HUES6 (cell line): ENCODE results near the gene ZDHHC11B.

Experiments used
- H3K27ac ChIP-seq: 2 replicates; pipeline ENCODE4 v1.7.0; 2013; ENCODE audit warnings: low read depth, mild to moderate bottlenecking, low read length, inconsistent platforms
- H3K27me3 ChIP-seq: 2 replicates; pipeline ENCODE4 v1.6.1; 2013; ENCODE audit warnings: low read length; ENCODE audit not compliant: control insufficient read depth, insufficient read depth
- H3K36me3 ChIP-seq: 2 replicates; pipeline ENCODE4 v1.6.1; 2013; ENCODE audit warnings: low read length; ENCODE audit not compliant: control insufficient read depth, insufficient read depth
- H3K4me1 ChIP-seq: 2 replicates; pipeline ENCODE4 v1.6.1; 2013; ENCODE audit warnings: low read length; ENCODE audit not compliant: control insufficient read depth, insufficient read depth
- H3K4me3 ChIP-seq: 2 replicates; pipeline ENCODE4 v1.5.1; 2013; ENCODE audit warnings: low read depth, low read length
- H3K9ac ChIP-seq: one replicate; pipeline ENCODE4 v1.6.1; 2013; ENCODE audit warnings: mild to moderate bottlenecking, low read length
- H3K9me3 ChIP-seq: 2 replicates; pipeline ENCODE4 v1.6.1; 2013; ENCODE audit warnings: low read depth, low read length; ENCODE audit not compliant: control insufficient read depth, insufficient read depth

Gene ZDHHC11B

GRCh38 chr5:673161-673830 lies 111.2 kb downstream of the ZDHHC11B start:
- Histone ChIP-seq H3K4me3 (no peak overlapping the region), H3K36me3 (no peaks in the 10 kb centered on the region), H3K9me3 (no peaks in the 10 kb centered on the region), H3K27me3 (peaks cover 45% of the 10 kb centered on the region), H3K4me1 (peaks cover 26% of the 10 kb centered on the region; the same call in 1 of the 2 replicates), H3K9ac (peak overlapping the region; percentile 71), H3K27ac (peak overlapping the region; percentile 48; the same call in 1 of the 2 replicates)

DNA sequence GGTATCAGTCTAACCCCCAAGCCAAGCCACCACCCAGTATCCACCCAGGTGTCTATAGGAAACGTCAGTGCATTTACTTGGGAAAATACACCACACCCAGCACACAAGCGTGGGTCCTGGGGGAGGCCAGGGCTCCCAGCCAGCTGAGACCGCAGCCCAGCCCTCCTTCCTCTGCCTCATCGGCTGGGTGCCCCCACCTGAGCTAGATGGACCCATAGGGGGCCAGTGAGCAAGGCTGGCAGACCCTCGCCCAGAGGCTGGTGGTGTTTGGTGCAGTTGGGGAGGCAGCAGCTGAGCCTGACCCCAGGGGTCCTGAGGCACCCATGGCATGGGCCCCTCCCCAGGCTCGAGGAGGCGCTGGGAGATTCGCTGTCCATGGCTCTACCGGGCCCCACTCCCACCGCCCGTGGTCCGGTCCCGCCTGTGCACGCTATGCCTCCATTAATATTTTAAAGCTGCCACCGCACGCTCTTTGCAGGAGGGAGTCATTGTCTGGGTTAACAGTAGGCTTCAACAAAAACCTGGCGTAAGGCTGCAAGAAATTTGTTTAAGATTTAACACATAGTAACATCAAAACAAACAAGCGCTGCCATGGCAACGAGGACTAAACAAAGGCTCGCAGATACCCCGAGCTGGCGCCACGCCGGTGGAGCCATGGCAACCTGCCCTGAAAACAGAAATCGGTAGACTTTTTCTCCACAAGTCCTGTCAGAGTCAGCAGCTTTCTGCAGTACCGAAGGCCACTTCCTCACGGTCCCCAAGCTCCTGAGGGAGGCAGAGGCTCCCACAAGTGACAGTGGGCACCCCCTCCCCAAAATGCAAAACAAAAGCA lies 112.0 kb downstream of the ZDHHC11B start:
- Histone ChIP-seq H3K4me1 (peaks cover 26% of the 10 kb centered on the region; the same call in 1 of the 2 replicates), H3K27ac (peak overlapping the region; percentile 48; the same call in 1 of the 2 replicates), H3K36me3 (peaks cover under 1% of the 10 kb centered on the region), H3K4me3 (no peak overlapping the region), H3K9me3 (no peaks in the 10 kb centered on the region), H3K9ac (peak overlapping the region; percentile 71), H3K27me3 (peaks cover 43% of the 10 kb centered on the region)

GRCh38 chr5:671459-672328 lies 112.8 kb downstream of the ZDHHC11B start:
- H3K4me3 ChIP-seq: no peak overlapping the region
- H3K36me3 ChIP-seq: peaks cover 9% of the 10 kb centered on the region
- peaks cover 26% of the 10 kb centered on the region; the same call in 1 of the 2 replicates for H3K4me1 ChIP-seq
- no peaks in the 10 kb centered on the region for H3K9me3 ChIP-seq
- H3K27me3 ChIP-seq: peaks cover 35% of the 10 kb centered on the region
- H3K9ac ChIP-seq: peak overlapping the region; percentile 71
- H3K27ac ChIP-seq: no peak overlapping the region

- H3K4me1 ChIP-seq: peaks cover 26% of the 10 kb centered on the region; the same call in 1 of the 2 replicates
- no peak overlapping the region for H3K4me3 ChIP-seq
- H3K9me3 ChIP-seq: no peaks in the 10 kb centered on the region
- H3K36me3 ChIP-seq: peaks cover 15% of the 10 kb centered on the region
- H3K27me3 ChIP-seq: peaks cover 24% of the 10 kb centered on the region
- H3K9ac ChIP-seq: no peak overlapping the region
- H3K27ac ChIP-seq: no peak overlapping the region
These were observed 113.9 kb downstream of the ZDHHC11B start for GRCh38 chr5:670396-671270.

- H3K4me1 ChIP-seq: peaks cover 26% of the 10 kb centered on the region; the same call in 1 of the 2 replicates
- peaks cover 23% of the 10 kb centered on the region for H3K27me3 ChIP-seq
- no peak overlapping the region for H3K4me3 ChIP-seq
- H3K27ac ChIP-seq: no peak overlapping the region; the same call in 1 of the 2 replicates
- peaks cover 20% of the 10 kb centered on the region for H3K36me3 ChIP-seq
- H3K9me3 ChIP-seq: no peaks in the 10 kb centered on the region
- no peak overlapping the region for H3K9ac ChIP-seq
These were observed 114.6 kb downstream of the ZDHHC11B start for GRCh38 chr5:669842-670395.

DNA sequence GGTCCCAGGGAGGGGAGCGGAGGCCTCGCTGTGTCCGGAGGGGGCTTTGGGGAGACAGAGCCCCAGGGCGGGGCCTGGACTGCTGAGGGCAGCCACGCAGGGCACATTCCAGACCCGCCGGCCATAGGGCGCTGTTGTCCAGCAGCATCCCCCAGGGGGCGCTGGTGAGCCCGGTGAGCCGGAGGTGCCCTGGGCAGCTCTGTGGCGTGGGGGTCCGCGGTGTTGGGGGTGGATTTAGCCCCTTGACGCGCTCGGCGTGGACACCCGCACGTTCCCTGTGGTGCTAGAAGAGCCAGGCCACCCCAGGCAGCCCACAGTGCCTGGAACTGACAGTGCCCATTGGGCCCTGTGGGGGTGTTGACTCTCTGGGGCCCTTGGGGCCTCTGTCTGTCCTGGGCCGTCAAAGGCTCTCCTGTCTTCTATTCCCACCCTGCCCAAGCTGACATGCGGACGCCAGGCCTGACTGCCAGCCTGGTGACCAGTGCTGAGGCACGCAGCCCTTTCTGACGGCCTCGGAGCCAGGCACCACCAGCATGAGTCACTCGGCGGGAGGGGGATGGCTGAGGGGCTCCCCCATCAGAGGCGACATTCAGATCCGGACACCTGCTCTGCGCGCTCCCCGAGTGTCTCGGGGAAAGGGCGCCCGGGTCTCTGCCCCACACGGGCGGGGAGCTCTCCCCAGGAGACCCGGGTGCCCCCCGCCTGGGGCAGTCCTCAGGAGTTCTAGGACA lies 115.3 kb downstream of the ZDHHC11B start:
- Histone ChIP-seq H3K27ac (no peak overlapping the region; the same call in 1 of the 2 replicates), H3K9me3 (no peaks in the 10 kb centered on the region), H3K4me3 (no peak overlapping the region), H3K27me3 (peaks cover 21% of the 10 kb centered on the region), H3K9ac (no peak overlapping the region), H3K4me1 (peaks cover 26% of the 10 kb centered on the region; the same call in 1 of the 2 replicates), H3K36me3 (peaks cover 25% of the 10 kb centered on the region)

DNA sequence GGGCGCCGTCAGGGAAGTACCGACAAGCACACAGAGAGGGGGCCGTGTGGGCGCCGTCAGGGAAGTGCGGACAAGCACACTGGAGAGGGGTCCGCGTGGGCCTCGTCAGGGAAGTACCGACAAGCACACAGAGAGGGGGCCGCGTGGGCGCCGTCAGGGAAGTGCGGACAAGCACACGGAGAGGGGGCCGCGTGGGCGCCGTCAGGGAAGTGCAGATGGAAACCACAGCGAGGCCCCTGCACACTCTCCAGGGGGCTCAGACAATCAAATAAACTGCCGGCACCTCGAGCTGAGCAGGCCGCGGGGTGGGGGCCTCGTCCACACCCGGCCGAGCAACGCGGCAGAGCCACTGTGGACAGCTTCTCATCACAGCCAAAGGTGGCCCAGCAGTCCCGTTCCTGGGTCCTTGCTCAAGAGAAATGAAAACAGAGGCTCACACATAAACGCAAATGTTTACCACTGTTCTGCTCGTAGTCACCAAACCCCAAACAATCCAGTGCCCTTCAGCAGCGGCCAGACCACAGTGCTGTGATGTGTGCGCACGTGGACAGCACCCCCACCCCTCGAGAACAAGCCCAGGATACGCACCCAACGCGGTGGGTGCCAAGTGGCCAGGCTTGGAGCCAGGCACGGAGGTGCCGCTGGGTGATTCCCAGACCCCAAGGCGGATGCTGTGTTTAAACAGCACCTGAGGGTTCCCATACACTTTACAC lies 116.1 kb downstream of the ZDHHC11B start:
- H3K27ac ChIP-seq: no peak overlapping the region
- H3K4me3 ChIP-seq: no peak overlapping the region
- peaks cover 29% of the 10 kb centered on the region for H3K36me3 ChIP-seq
- H3K9ac ChIP-seq: no peak overlapping the region
- H3K27me3 ChIP-seq: peaks cover 13% of the 10 kb centered on the region
- H3K9me3 ChIP-seq: no peaks in the 10 kb centered on the region
- H3K4me1 ChIP-seq: peaks cover 26% of the 10 kb centered on the region; the same call in 1 of the 2 replicates

- Histone ChIP-seq H3K27ac (no peak overlapping the region), H3K27me3 (no peaks in the 10 kb centered on the region), H3K4me3 (no peak overlapping the region), H3K36me3 (peaks cover 44% of the 10 kb centered on the region), H3K4me1 (peaks cover 14% of the 10 kb centered on the region; the same call in 1 of the 2 replicates), H3K9ac (no peak overlapping the region), H3K9me3 (no peaks in the 10 kb centered on the region)
These were observed 117.6 kb downstream of the ZDHHC11B start for GRCh38 chr5:666816-667498.
